ENCODE data around the gene NOL9. TPM values are rescaled to one million over a fixed set of nuclear protein-coding genes. Genes with fewer than 3 reads are reported as not detected.

The NOL9 gene
- total RNA-seq, 2 experiments from 2014 or later, result 39.8 to 43.6 TPM

DNA sequence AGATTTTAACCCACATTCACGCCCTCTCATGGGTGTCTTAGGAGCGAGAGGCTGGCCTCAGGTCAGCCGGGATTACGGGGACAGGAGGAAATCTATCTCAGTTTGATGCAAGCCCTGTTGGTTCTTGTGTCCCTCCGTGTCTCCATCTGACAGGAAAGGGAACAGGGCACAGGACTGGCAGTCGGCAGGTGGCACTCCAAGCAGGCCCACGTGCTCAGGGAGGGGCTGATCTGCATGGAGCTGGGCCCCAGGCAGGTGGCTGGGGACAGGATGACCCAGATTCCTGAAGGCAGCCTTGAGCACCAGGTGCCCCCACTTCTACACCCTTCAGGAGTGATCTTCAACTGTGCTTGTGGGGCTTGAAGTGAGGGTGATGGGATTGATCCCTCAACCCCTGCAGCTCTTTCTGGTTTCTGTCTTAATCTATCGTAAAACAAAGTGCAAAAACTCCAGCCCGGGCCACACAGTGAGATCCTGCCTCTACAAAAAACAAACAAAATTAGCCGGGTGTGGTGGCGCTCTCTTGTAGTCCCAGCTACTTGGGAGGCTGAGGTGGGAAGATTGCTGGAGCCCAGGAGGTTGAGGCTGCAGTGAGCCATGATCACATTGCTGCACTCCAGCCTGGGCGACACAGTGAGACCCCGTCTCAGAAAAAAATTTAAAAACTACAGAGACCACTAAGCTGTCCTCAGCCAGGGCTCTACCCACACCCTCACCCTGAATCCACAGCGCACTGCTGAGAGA, 71.1 kb downstream of the NOL9 start:
- Mint-ChIP-seq H3K4me1 (ENCODE audit: low read depth) (peaks cover 11% of the 10 kb centered on the region), H3K27ac (no peak overlapping the region), H3K36me3 (ENCODE audit: low read depth) (no peaks in the 10 kb centered on the region), H3K4me3 (no peak overlapping the region), H3K27me3 (ENCODE audit: low read depth) (peaks cover 35% of the 10 kb centered on the region), H3K9me3 (ENCODE audit: insufficient read depth) (no peaks in the 10 kb centered on the region)
- ChIA-PET CTCF (interaction anchor here (1.1 to 2.1 kb wide), 4 partner anchors 10 to 163 kb away, joined by 3 to 8 read pairs (median 5); partner anchors contain the start of gene NOL9), POLR2A (interaction anchor here (1.3 kb wide), 1 partner anchor 23 kb away, joined by 3 read pairs; no protein-coding TSS in a partner anchor)
- no peak for ATAC-seq
- DNase-seq, result no peak

DNA sequence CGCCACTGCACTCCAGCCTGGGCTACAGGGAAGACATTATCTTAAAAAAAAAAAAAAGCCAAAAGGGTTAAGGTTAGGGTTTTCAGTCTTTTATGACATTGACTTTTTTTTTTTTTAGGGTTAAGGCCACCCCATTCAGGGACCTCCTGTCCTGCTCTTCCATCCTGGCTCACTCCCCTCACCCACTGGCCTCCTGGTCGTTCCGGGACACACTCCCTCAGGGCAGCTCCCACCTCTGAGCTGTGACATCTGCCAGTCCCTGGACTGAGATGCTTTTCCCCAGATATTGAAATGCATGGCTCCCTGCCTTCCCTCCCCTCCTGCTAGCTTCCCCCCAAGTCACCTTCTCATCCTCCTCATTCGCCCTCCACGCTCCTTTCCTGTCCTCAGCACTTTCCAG, 72.5 kb downstream of the NOL9 start:
- no peaks in the 10 kb centered on the region for H3K9me3 Mint-ChIP-seq (ENCODE audit: insufficient read depth)
- CTCF ChIA-PET, result interaction anchor here (1.2 kb wide), 1 partner anchor 72 kb away, joined by 3 read pairs; the partner anchor contains the start of gene NOL9
- ATAC-seq (no peak), DNase-seq (no peak)
- POLR2A ChIA-PET, result no interaction called here
- H3K4me3 Mint-ChIP-seq, result no peak overlapping the region
- no peaks in the 10 kb centered on the region for H3K36me3 Mint-ChIP-seq (ENCODE audit: low read depth)
- H3K4me1 Mint-ChIP-seq (ENCODE audit: low read depth), result peaks cover 10% of the 10 kb centered on the region
- peaks cover 29% of the 10 kb centered on the region for H3K27me3 Mint-ChIP-seq (ENCODE audit: low read depth)
- H3K27ac Mint-ChIP-seq, result no peak overlapping the region

DNA sequence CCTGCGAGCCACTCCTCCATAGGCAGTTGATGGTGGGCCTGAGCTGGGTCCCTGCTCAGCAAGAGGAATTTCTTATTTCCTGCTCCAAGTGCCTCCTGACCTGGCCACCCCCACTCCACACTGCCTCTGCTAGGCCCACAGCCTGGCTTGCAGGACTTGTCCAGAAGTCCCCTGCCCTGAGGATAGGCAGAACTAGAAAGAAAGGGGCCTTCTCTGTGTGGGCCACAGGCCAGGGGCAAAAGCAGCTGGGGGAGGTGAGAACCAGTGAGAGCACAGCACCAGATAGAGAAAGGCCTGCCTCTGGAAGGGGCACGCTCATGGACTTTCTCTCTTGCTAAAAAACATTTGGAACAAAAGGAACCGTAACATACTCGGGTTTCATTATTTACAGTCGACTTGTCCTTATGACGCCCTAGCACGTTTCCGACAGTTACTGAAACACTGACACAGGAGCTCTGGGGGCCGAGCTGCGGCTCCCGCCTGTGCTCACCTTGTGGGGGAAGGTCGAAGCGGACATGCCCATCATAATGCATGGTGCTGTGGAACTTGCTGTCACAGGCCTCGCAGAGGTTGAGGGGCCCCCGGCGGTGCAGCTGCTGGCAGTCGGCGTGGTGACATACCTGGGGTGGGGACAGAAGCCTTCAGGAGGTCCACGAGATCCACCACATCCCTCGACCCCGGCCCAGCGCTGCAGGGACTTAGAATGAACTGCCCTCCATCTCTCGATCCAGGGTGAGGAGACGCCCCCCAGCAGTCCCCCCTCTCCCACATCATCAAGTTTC, 77.1 kb downstream of the NOL9 start:
- Mint-ChIP-seq H3K9me3 (ENCODE audit: insufficient read depth) (no peaks in the 10 kb centered on the region), H3K27ac (no peak overlapping the region), H3K4me1 (ENCODE audit: low read depth) (peaks cover 2% of the 10 kb centered on the region), H3K4me3 (no peak overlapping the region), H3K27me3 (ENCODE audit: low read depth) (peaks cover 4% of the 10 kb centered on the region), H3K36me3 (ENCODE audit: low read depth) (no peaks in the 10 kb centered on the region)
- ChIA-PET CTCF (interaction anchor here (1.0 to 2.7 kb wide), 7 partner anchors 10 to 230 kb away, joined by 3 to 10 read pairs (median 4); partner anchors contain the start of gene PLEKHG5), POLR2A (no interaction called here)
- no peak for ATAC-seq
- no peak for DNase-seq

DNA sequence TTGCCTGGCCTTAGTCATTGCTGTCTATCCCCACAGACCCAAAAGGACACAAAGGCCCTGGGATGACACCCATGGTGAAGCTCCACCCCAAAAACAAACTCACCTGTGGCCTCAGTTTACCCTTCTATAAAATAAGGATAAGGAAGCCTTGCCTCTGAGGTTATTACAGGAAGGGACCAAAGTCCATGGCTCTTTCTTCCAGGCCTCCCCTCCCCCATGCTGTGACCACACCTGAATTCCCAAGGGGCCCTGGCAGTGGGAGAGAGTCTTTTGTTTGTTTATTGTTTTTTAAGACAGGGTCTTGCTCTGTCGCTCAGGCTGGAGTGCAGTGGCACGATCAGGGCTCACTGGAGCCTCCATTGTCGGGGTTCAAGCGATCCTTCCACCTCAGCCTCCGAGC, 77.8 kb downstream of the NOL9 start:
- CTCF ChIA-PET, result interaction anchor here (0.9 to 2.7 kb wide), 4 partner anchors 10 to 229 kb away, joined by 3 to 10 read pairs (median 4); partner anchors contain the start of gene PLEKHG5
- POLR2A ChIA-PET, result no interaction called here
- peaks cover 2% of the 10 kb centered on the region for H3K4me1 Mint-ChIP-seq (ENCODE audit: low read depth)

DNA sequence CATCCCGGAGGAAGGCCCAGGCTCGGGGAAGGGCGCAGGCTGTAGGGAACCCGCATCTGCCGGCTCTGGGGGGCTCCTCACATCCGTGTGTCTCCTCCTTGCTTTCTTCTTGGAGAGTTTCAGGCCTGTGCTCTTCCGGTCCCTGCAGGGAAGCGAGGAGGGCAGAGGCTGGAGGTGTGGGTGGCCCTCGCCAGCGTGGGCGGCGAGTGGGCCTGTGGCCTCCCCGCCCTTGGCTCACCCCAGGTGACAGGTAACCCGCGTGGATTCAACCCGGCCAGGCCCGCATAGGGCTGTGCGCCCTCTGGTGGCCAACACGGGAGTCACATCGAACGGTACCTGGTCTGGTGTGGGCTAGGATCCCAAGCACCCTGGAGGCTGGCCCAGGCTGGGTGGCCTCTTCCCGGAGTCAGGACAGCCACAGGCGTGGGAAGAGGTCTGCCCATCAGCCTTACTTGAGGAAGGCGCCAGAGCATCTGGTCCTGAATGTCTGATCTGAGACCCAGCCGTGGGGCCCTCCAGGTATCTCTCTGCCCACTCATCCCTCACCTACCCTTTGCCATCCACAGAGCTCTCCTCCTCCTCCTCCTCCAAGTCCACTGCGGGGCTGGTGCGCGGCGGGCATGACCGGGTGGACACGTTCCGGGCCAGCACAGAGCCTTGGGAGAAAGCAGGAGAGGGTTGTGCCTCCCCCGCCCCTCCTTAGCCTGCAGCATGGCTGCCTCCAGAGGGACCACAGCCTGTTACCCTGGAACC, 78.8 kb downstream of the NOL9 start:
- ChIA-PET POLR2A (no interaction called here), CTCF (interaction anchor here (0.9 to 2.7 kb wide), 3 partner anchors 9 to 228 kb away, joined by 3 to 10 read pairs (median 4); partner anchors contain the start of gene PLEKHG5)
- DNase-seq (peak; percentile 81), ATAC-seq (peak; percentile 97)
- H3K27me3 Mint-ChIP-seq (ENCODE audit: low read depth), result no peaks in the 10 kb centered on the region
- H3K9me3 Mint-ChIP-seq (ENCODE audit: insufficient read depth), result no peaks in the 10 kb centered on the region
- no peak overlapping the region for H3K4me3 Mint-ChIP-seq
- H3K36me3 Mint-ChIP-seq (ENCODE audit: low read depth), result no peaks in the 10 kb centered on the region
- peak overlapping the region; percentile 20 for H3K27ac Mint-ChIP-seq
- peaks cover 2% of the 10 kb centered on the region for H3K4me1 Mint-ChIP-seq (ENCODE audit: low read depth)

More for the DNA sequence above, 77.8 kb downstream of the NOL9 start:
- H3K9me3 Mint-ChIP-seq (ENCODE audit: insufficient read depth), result no peaks in the 10 kb centered on the region
- H3K36me3 Mint-ChIP-seq (ENCODE audit: low read depth), result no peaks in the 10 kb centered on the region
- ATAC-seq (no peak), DNase-seq (no peak)
- no peak overlapping the region for H3K4me3 Mint-ChIP-seq
- H3K27ac Mint-ChIP-seq, result no peak overlapping the region
- H3K27me3 Mint-ChIP-seq (ENCODE audit: low read depth), result no peaks in the 10 kb centered on the region

DNA sequence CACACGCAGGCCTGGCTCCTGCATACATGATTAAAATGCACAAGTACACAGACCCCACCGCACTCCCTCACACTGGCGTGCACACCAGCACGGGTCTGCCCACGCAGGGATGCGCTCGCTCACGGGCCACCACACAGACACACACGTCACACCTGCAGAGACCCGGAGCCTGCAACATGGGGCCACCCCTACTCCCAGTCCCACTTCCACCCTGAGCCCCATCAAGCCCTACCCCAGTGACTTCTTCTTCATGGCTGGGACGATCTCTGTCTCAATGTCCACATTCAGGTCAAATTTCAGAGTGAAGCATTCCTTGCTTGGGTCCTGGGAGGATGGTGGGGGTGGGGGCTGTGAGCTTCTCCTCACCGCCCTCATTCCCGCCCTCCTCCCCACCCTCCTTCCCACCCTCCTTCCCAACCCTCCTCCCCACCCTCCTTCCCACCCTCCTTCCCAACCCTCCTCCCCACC, 79.5 kb downstream of the NOL9 start:
- Mint-ChIP-seq H3K9me3 (ENCODE audit: insufficient read depth) (no peaks in the 10 kb centered on the region), H3K36me3 (ENCODE audit: low read depth) (no peaks in the 10 kb centered on the region), H3K27me3 (ENCODE audit: low read depth) (no peaks in the 10 kb centered on the region), H3K4me1 (ENCODE audit: low read depth) (peaks cover 2% of the 10 kb centered on the region), H3K27ac (no peak overlapping the region), H3K4me3 (no peak overlapping the region)
- no peak for DNase-seq
- ChIA-PET CTCF (no interaction called here), POLR2A (no interaction called here)
- ATAC-seq, result no peak

DNA sequence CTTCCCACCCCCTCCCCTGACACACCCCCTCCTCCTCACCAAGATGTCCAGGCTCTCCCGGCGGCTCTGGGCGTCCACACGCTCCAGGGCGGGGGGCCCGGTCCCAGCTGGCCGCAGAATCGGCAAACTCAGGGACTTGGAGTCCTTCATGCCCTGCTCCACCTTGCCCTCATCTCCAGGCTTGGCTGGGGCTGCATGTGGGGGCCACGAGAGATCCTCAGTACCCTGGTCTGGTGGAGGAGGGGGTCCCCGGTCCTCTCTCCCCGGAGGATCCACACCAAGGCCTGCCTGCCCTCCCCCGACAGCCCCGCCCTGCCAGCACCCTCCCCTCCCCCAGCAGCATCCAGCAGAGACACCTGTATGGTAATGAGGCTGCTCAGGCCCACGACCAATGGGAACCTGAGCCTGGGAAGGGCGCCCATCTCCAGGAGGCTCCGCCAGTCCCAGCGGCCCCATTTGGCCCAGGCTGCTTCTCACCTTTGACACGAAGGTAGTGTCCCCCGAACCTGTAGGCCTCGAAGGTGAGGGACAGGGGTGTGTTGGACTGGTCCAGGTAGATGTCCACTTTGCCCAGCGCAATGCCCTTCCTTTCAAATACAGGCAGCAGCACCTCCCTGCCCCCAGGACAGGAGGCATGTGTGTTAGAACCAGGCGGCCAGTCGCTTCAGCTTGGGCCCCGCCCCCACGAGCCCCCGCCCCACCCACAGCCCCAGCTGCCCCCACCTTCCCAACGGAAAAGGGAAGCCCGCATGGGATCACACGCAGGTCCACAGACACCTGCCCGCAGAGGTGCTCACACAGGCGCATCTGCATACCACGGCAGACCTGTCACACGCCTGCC, 80.1 kb downstream of the NOL9 start:
- DNase-seq, result no peak
- no peaks in the 10 kb centered on the region for H3K36me3 Mint-ChIP-seq (ENCODE audit: low read depth)
- peaks cover 2% of the 10 kb centered on the region for H3K4me1 Mint-ChIP-seq (ENCODE audit: low read depth)
- H3K9me3 Mint-ChIP-seq (ENCODE audit: insufficient read depth), result no peaks in the 10 kb centered on the region
- no peak for ATAC-seq
- no peak overlapping the region for H3K4me3 Mint-ChIP-seq
- ChIA-PET POLR2A (no interaction called here), CTCF (interaction anchor here (1.6 kb wide), 1 partner anchor 10 kb away, joined by 6 read pairs; no protein-coding TSS in a partner anchor)
- no peaks in the 10 kb centered on the region for H3K27me3 Mint-ChIP-seq (ENCODE audit: low read depth)
- H3K27ac Mint-ChIP-seq, result no peak overlapping the region

DNA sequence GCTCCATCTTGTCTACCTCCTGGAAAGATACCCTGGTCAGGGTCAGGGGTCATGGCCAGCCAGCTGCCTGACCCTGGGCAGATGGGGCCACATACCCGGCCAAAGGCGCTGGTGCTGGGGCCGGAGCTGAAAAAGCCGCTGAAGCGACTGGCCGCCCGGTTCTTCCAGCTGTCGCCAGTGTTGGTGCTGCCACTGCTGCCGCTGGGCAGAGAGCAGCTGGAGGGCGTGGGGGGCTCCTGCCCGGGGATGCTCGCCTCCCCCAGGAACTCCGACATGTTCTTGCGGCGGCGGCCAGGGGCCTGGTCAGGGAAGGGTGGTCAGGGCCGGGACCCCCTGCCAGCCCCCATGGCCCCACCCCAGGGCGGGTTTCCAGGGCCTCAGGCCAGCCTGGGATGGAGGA, 81.2 kb downstream of the NOL9 start:
- peaks cover 2% of the 10 kb centered on the region for H3K4me1 Mint-ChIP-seq (ENCODE audit: low read depth)
- no peak overlapping the region for H3K4me3 Mint-ChIP-seq
- no peak for DNase-seq
- no peaks in the 10 kb centered on the region for H3K36me3 Mint-ChIP-seq (ENCODE audit: low read depth)
- ChIA-PET POLR2A (no interaction called here), CTCF (interaction anchor here (1.0 to 2.2 kb wide), 6 partner anchors 10 to 35 kb away, joined by 4 to 8 read pairs (median 6); no protein-coding TSS in a partner anchor)
- H3K27me3 Mint-ChIP-seq (ENCODE audit: low read depth), result no peaks in the 10 kb centered on the region
- no peak for ATAC-seq
- no peak overlapping the region for H3K27ac Mint-ChIP-seq
- no peaks in the 10 kb centered on the region for H3K9me3 Mint-ChIP-seq (ENCODE audit: insufficient read depth)

DNA sequence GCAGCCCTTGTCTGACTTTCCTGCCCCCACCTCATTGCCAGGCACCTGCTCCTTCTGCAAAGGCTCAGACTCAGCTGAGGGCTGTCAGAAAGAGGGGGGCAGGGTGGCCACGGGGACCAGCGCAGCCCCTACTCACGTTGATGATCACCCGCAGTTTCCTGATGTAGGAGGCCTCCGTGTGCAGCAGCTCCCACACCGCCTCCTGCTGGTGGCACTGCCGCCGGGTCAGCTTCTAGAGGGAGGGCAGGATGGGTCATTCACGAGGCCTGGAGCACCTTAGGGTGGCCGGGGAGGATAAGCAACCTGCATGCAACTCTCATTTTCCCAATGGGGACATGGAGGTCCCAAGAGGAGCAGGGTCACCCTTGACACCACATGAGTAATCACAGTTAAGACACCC, 81.9 kb downstream of the NOL9 start:
- Mint-ChIP-seq H3K4me3 (no peak overlapping the region), H3K36me3 (ENCODE audit: low read depth) (no peaks in the 10 kb centered on the region), H3K27me3 (ENCODE audit: low read depth) (no peaks in the 10 kb centered on the region), H3K27ac (no peak overlapping the region), H3K4me1 (ENCODE audit: low read depth) (peaks cover 2% of the 10 kb centered on the region), H3K9me3 (ENCODE audit: insufficient read depth) (no peaks in the 10 kb centered on the region)
- CTCF ChIA-PET, result interaction anchor here (1.0 to 2.2 kb wide), 7 partner anchors 9 to 49 kb away, joined by 4 to 8 read pairs (median 5); partner anchors contain the start of gene PLEKHG5
- POLR2A ChIA-PET, result interaction anchor here (1.4 kb wide), 1 partner anchor 12 kb away, joined by 4 read pairs; no protein-coding TSS in a partner anchor
- ATAC-seq, result no peak
- DNase-seq, result no peak

DNA sequence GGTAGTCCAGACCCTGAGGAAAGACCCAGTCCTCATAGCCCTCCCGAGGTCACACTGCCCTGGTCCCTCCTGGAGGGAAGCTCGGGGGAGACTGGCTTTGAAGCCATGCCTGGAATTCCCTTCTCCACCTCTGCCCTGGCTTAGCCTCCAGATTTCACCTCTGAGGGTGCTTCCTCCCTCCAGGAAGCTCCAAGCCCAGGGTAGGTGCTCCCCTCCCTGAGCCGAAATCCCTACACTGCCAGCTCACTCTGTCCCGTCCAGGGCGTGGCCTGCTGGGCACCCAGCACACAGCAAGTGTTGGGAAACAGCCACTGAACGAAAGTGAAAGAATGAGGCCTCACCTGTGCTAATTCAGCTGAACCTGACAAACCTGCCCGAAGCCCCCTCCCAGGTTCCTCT, 82.3 kb downstream of the NOL9 start:
- no peaks in the 10 kb centered on the region for H3K36me3 Mint-ChIP-seq (ENCODE audit: low read depth)
- no peak overlapping the region for H3K4me3 Mint-ChIP-seq
- ChIA-PET CTCF (interaction anchor here (1.2 to 2.2 kb wide), 5 partner anchors 12 to 49 kb away, joined by 4 to 8 read pairs (median 5); partner anchors contain the start of gene PLEKHG5), POLR2A (interaction anchor here (1.4 kb wide), 1 partner anchor 11 kb away, joined by 4 read pairs; no protein-coding TSS in a partner anchor)
- H3K9me3 Mint-ChIP-seq (ENCODE audit: insufficient read depth), result no peaks in the 10 kb centered on the region
- ATAC-seq, result no peak
- no peak for DNase-seq
- H3K4me1 Mint-ChIP-seq (ENCODE audit: low read depth), result peaks cover 5% of the 10 kb centered on the region
- H3K27me3 Mint-ChIP-seq (ENCODE audit: low read depth), result no peaks in the 10 kb centered on the region
- no peak overlapping the region for H3K27ac Mint-ChIP-seq

Measured in activated CD8-positive, alpha-beta T cell treated with anti-CD3 and anti-CD28 coated beads, Interleukin-2, amount 10 ng/mL, durations not matched to agents 7 days and 5 days (primary cell).